Type B pancreatic cell (in vitro differentiated cells): ENCODE measurements around the gene RNASE8. TPM values are rescaled to one million over a fixed set of nuclear protein-coding genes. Genes with fewer than 3 reads are reported as not detected.

Experiments
- DNase-seq: peaks from one replicate; pipeline ENCODE4 v3.0.0; 2021; ENCODE audit warnings: mixed read lengths; ENCODE audit not compliant: unreplicated experiment; ENCODE audit errors: extremely low spot score
- H3K27ac Mint-ChIP-seq: 2 replicates; pipeline ENCODE4 v1.8.0; 2021; ENCODE audit warnings: mild to moderate bottlenecking, mixed read lengths
- H3K27me3 Mint-ChIP-seq: 2 replicates; pipeline ENCODE4 v1.8.0; 2021; ENCODE audit warnings: mixed read lengths
- H3K36me3 Mint-ChIP-seq: 2 replicates; pipeline ENCODE4 v1.8.0; 2021; ENCODE audit warnings: mixed read lengths
- H3K4me1 Mint-ChIP-seq: one replicate; pipeline ENCODE4 v1.8.0; 2021; ENCODE audit warnings: mixed read lengths; ENCODE audit not compliant: unreplicated experiment
- H3K4me3 Mint-ChIP-seq: 2 replicates; pipeline ENCODE4 v1.8.0; 2021; ENCODE audit warnings: mild to moderate bottlenecking, mixed read lengths
- H3K9me3 Mint-ChIP-seq: 2 replicates; pipeline ENCODE4 v1.8.0; 2021; ENCODE audit warnings: mixed read lengths
- CTCF ChIP-seq: fragments of 200-600 bp; sonication (generic); conservative IDR thresholded peaks from 2 replicates; pipeline ENCODE4 v1.5.0; 2021; ENCODE audit warnings: antibody characterized with exemption, mild to moderate bottlenecking
- total RNA-seq: library from RNA; stranded (reverse); gene quantifications from 2 replicates; pipeline ENCODE4 v1.2.1, GENCODE V29; 2021; ENCODE audit warnings: low replicate concordance

The RNASE8 gene
- total RNA-seq, 1 donor from 2014 or later = not detected

GRCh38 chr14:21016413-21017190 is 41.0 kb upstream of the RNASE8 start:
- Mint-ChIP-seq H3K9me3 (no peaks in the 10 kb centered on the region), H3K27ac (no peak overlapping the region), H3K4me3 (no peak overlapping the region), H3K36me3 (peaks cover 3% of the 10 kb centered on the region), H3K4me1 (peaks cover 17% of the 10 kb centered on the region), H3K27me3 (peaks cover 6% of the 10 kb centered on the region)
- no peak for TF ChIP-seq CTCF
- no peak for DNase-seq

- no peak for TF ChIP-seq CTCF
- no peak overlapping the region for H3K4me3 Mint-ChIP-seq
- peaks cover 8% of the 10 kb centered on the region for H3K36me3 Mint-ChIP-seq
- no peaks in the 10 kb centered on the region for H3K9me3 Mint-ChIP-seq
- DNase-seq = no peak
- H3K4me1 Mint-ChIP-seq = peaks cover 21% of the 10 kb centered on the region
- H3K27ac Mint-ChIP-seq = no peak overlapping the region
- peaks cover 7% of the 10 kb centered on the region for H3K27me3 Mint-ChIP-seq
Observed at GRCh38 chr14:21017528-21018245, 39.9 kb upstream of the RNASE8 start.

DNA sequence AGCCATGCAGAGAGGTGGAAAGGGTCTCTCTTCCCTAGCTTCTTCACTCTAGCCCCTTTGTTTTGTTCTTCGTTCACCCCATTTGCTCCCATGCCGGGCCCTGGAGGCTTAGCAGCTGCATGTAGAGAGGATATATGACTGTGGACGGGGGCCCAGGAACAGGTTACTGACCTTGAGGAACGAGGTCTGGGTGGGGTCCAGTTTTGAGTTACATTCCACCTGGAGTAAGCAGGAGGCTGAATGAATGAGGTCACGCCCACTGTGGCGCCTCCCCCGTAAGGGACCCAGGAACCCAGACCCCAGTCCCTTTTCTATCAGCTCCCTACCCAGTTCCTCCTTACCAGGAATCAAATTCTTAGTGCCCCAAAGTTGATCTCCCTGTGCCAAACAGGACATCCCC is 39.3 kb upstream of the RNASE8 start:
- peaks cover 8% of the 10 kb centered on the region for H3K36me3 Mint-ChIP-seq
- H3K4me1 Mint-ChIP-seq = peaks cover 21% of the 10 kb centered on the region
- DNase-seq = no peak
- no peaks in the 10 kb centered on the region for H3K9me3 Mint-ChIP-seq
- peaks cover 5% of the 10 kb centered on the region for H3K27me3 Mint-ChIP-seq
- H3K27ac Mint-ChIP-seq = no peak overlapping the region
- no peak for TF ChIP-seq CTCF
- no peak overlapping the region for H3K4me3 Mint-ChIP-seq

- TF ChIP-seq CTCF = no peak
- DNase-seq = no peak
- H3K27me3 Mint-ChIP-seq = peaks cover 5% of the 10 kb centered on the region
- no peaks in the 10 kb centered on the region for H3K9me3 Mint-ChIP-seq
- no peak overlapping the region for H3K27ac Mint-ChIP-seq
- H3K4me3 Mint-ChIP-seq = no peak overlapping the region
- peaks cover 8% of the 10 kb centered on the region for H3K36me3 Mint-ChIP-seq
- H3K4me1 Mint-ChIP-seq = peaks cover 21% of the 10 kb centered on the region
Observed at GRCh38 chr14:21018781-21019180, 38.8 kb upstream of the RNASE8 start.

GRCh38 chr14:21019366-21019765 is 38.3 kb upstream of the RNASE8 start:
- DNase-seq = no peak
- H3K27me3 Mint-ChIP-seq = peaks cover 10% of the 10 kb centered on the region
- TF ChIP-seq CTCF = no peak
- H3K27ac Mint-ChIP-seq = no peak overlapping the region
- no peaks in the 10 kb centered on the region for H3K9me3 Mint-ChIP-seq
- H3K4me1 Mint-ChIP-seq = peaks cover 27% of the 10 kb centered on the region
- no peak overlapping the region for H3K4me3 Mint-ChIP-seq
- H3K36me3 Mint-ChIP-seq = peaks cover 8% of the 10 kb centered on the region
